Loucy (cell line): Measurements from ENCODE around the gene C1QTNF9.

Experiments used
- EZH2phosphoT487 ChIP-seq: fragments of 200-600 bp; IDR thresholded peaks from 2 replicates; pipeline ENCODE4 v1.6.1; 2018; ENCODE audit warnings: antibody characterized with exemption, mild to moderate bottlenecking, moderate library complexity, borderline replicate concordance
- TF ChIP-seq, protein P1 (sequence below): fragments of 200-600 bp; sonication (generic); conservative IDR thresholded peaks from 2 replicates; pipeline ENCODE4 v1.5.1; 2014; ENCODE audit warnings: mild to moderate bottlenecking, antibody characterized with exemption, low read length

GRCh38 chr13:24277761-24278160, 31.6 kb upstream of the C1QTNF9 start:
- TF ChIP-seq, protein P1, sequence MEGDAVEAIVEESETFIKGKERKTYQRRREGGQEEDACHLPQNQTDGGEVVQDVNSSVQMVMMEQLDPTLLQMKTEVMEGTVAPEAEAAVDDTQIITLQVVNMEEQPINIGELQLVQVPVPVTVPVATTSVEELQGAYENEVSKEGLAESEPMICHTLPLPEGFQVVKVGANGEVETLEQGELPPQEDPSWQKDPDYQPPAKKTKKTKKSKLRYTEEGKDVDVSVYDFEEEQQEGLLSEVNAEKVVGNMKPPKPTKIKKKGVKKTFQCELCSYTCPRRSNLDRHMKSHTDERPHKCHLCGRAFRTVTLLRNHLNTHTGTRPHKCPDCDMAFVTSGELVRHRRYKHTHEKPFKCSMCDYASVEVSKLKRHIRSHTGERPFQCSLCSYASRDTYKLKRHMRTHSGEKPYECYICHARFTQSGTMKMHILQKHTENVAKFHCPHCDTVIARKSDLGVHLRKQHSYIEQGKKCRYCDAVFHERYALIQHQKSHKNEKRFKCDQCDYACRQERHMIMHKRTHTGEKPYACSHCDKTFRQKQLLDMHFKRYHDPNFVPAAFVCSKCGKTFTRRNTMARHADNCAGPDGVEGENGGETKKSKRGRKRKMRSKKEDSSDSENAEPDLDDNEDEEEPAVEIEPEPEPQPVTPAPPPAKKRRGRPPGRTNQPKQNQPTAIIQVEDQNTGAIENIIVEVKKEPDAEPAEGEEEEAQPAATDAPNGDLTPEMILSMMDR = no peak
- TF ChIP-seq EZH2phosphoT487 = no peak
